Stimulated activated CD4-positive, alpha-beta T cell treated with anti-CD3 and anti-CD28 coated beads, TNF-alpha, amount 100 ng/mL, for 4 hours (primary cell): ENCODE measurements around the gene PSG7.
"Not testable (repeated sequence)": the region's sequence is repeated elsewhere in the genome, so short reads cannot be mapped to it uniquely, and the experiment has no call there.

Experiments used
- DNase-seq, 3 experiments: peaks; one replicate each; pipeline ENCODE4 v3.0.0-alpha.2; 2020; ENCODE audit warnings: low read depth in 3 of 3

Gene PSG7

GRCh38 chr19:42916931-42917330 is 20.1 kb downstream of the PSG7 start:
- not testable (repeated sequence) for DNase-seq

DNA sequence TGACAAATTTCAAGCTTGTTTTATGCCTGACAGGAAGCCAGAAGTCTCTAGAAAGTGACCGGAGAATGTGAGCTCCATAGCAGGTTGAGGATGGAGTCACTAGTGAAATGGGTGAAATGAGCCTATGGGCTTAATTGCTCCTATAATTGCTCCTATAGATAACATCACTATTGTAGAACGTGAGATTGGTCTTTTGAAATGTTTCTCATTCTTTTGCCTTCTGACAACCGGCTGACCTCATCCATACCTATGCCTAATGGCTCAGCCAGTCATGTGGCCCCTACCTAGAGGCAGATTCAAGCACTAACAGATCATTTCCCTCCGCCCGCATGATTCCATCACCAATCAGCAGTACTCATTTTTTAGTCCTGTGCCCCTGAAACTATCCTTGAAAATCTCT is 23.5 kb downstream of the PSG7 start:
- not testable (repeated sequence) for DNase-seq

GRCh38 chr19:42912941-42913340 is 24.1 kb downstream of the PSG7 start:
- not testable (repeated sequence) for DNase-seq

DNA sequence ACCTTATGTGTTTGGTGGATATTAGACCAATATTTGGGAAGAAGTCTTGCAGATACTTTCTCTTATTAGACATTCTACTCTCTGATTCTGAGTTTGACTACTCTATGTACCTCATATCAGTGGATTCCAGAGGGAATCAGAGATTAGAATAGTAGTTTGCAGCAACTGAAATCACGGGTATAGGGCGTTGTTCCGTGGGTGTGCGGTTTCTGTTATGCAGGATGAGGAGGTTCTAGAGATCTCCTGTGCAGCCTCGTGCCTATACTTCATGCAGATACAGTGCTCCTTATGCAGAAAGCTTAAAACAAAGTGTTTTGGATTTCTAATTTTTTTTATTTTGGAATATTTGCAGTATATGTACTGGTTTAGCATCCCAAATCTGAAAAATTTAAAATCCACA is 25.3 kb downstream of the PSG7 start:
- DNase-seq = not testable (repeated sequence)

DNA sequence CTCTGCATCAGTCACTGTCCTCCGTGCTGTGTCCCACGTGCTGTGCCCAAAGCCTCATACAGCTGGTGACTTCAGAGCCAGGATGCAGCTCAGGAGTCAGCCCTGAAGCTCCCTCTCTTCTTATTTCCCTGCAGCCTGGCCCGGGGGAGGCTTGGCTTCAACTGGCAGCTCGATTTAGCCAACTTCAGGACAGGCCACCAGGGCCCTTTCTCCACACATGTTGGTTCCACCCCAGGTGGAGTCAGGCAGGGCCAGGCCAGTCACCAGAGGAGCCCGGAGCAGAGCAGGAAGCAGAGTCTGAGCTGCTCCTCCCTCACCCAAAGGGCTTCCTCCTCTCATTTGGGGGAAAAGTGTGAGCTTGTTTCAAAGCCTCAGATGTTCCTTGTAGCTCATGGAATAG is 30.8 kb downstream of the PSG7 start:
- not testable (repeated sequence) for DNase-seq

DNA sequence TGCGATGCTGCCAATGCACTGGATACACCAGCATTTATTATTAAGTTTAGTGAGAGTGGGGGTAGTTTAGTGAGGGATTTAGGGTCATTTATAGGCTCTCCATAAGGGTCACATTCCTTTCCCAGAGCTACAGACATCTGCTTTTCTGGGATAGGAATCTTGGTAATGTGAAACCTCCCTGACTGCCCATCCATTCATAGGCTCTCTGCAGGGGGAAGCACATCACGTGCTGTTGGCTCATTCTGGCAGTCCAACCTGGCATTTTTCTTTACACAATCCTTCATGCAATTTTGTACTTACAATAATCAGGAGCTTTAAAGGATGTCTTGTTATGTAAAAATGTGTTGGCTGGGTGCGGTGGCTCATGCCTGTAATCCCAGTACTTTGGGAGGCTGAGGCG is 36.4 kb downstream of the PSG7 start:
- DNase-seq = not testable (repeated sequence)

DNA sequence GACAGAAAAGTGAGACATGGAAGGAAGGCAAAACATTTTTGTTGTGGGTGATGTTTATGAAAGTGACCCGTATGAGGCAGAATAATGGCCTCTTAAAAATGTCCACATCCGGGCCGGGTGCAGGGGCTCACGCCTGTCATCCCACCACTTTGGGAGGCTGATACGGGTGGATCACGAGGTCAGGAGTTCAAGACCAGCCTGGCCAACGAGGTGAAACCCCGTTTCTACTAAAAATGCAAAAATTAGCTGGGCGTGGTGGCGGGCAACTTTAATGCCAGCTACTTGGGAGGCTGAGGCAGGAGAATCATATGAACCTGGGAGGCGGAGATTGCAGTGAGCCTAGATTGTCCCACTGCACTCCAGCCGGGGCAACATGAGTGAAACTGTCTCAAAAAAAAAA is 37.3 kb downstream of the PSG7 start:
- DNase-seq = not testable (repeated sequence)

GRCh38 chr19:42899110-42899509 is 37.9 kb downstream of the PSG7 start:
- not testable (repeated sequence) for DNase-seq

GRCh38 chr19:42898656-42899055 is 38.4 kb downstream of the PSG7 start:
- DNase-seq = not testable (repeated sequence)

DNA sequence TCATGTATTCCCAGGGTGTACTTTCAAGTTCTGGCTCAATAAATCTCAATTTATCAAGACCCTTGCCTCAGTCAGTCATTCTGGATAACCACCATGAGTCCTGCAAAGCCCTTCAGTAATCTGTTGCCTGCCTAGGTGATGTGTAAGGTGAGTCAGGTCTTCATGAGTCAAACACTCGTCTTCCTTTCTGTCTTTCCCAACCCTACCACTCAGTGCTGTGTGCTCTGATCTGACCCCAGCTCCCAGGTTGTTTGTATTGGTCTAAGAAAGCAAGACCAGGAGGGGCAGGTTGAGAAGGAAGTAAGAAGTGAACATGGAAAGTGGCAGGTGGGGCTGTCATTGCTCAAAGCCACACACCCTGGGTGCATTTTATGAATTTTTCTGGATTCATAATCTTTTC is 39.3 kb downstream of the PSG7 start:
- not testable (repeated sequence) for DNase-seq

DNA sequence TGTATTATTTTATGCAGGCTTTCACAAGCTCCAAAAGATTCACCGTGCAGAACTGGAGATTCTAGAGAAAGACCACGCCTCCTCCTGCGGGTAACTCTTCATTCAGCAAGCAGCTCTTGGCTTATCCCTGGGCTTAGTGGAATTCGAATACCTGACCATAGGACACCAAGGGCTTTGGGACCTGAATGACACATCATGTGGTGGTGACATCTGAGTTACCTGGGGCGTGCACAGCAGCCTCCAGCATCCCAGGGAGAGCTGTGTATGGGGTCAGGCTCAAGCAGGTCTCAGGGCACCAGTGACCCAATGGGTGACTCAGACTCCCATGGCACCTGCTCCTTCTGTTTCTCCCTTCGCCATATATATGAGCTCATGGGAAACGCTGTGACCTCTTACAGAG is 46.6 kb downstream of the PSG7 start:
- DNase-seq = not testable (repeated sequence)

GRCh38 chr19:42887876-42888445 is 49.0 kb downstream of the PSG7 start:
- DNase-seq = not testable (repeated sequence)

- DNase-seq = not testable (repeated sequence)
Measured at GRCh38 chr19:42882730-42883129, 54.3 kb downstream of the PSG7 start.

DNA sequence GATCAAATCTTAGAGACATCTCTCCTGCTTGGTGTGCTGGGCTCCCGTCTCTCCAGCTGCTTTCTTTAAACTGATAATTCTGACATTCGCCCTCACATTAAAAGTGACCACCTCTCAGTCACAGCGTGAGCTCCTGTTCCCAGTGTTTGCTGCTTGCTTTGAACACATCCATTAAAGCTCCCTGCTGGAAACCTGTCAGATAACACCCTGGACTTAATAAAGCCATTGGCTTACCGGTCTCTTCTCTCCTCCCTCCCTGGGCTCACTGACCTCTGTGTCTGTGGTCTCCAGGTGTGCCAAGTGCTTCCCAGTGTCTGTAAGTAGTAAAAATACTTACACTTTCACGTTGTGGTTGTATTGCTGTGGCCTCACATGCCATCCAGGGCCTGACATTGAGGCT is 55.0 kb downstream of the PSG7 start:
- not testable (repeated sequence) for DNase-seq

DNA sequence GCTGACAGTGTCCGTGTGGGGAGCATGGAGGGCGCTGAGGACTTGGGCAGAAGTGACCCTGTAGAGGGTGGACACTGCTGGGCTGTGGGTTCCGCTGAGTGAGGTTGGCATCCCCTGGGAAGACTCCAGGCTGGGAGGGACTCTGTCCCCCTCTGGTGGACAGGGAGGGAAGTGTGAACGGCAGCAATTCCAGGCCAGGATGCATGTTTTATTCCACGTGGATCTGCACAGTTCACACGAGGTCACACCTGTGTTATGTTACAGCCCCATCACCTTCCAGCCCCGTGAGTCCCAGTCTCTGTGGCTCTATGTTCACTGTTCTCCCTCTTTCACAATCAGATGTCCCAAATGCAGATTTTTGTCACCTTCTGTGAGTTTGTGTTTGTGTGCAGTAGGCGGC is 55.7 kb downstream of the PSG7 start:
- DNase-seq = not testable (repeated sequence)

GRCh38 chr19:42880621-42881020 is 56.4 kb downstream of the PSG7 start:
- DNase-seq = not testable (repeated sequence)

DNA sequence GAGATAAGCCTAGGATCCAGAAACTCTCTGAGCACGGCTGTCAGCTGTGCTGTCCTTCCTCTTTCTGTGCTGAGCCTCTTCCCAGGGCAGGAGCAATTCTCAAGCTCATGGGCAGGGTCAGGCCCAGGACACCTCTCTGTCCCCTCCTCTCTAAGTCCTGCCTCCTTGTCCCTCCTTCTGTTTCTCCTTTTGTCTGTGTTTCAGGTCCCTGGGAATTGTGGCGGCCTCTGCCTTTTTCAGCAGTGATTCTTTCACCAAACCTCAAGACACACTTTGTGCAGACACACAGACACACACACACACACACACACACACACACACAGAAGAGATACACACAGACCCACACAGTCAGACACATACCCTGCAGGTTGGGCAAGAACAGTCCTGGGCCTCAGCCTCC is 57.4 kb downstream of the PSG7 start, which contains the start of gene PSG1:
Gene PSG1 (minus strand): TSS at position 101 of the 400 bp plus-strand sequence. CDS start 132 bp downstream, outside the sequence.
- no peak for DNase-seq

DNA sequence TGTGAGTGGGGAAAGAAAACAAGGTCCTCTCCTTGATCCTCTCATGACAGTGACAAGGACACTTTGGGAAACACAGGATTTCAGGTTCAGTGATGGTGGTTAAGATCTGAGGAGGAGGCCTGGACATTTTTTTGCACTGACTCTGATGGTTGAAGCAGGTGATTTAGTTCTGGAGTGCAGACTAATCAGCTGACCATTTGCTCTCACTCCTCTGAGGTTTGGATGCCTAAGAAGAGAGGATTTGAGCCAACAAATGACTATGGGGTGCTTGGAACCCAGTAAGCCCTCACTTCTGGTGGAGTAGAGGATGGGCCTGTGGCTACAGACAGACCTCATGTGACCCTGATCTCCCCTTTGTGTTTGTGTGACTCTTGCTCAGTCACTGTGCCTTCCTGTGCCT is 60.4 kb downstream of the PSG7 start:
- DNase-seq = not testable (repeated sequence)

- not testable (repeated sequence) for DNase-seq
Measured at GRCh38 chr19:42875881-42876280, 61.1 kb downstream of the PSG7 start.

- not testable (repeated sequence) for DNase-seq
Measured at GRCh38 chr19:42874901-42875813, 61.9 kb downstream of the PSG7 start.

- DNase-seq = not testable (repeated sequence)
Measured at GRCh38 chr19:42874136-42874535, 62.9 kb downstream of the PSG7 start.
